Spleen (tissue), 11 donors: ENCODE measurements around the gene TDRD3. TPM values are rescaled to one million over a fixed set of nuclear protein-coding genes. Genes with fewer than 3 reads are reported as not detected.
"Not testable (repeated sequence)": the region's sequence is repeated elsewhere in the genome, so short reads cannot be mapped to it uniquely, and the experiment has no call there.

Experiments
- DNase-seq: peaks from one replicate; pipeline ENCODE4 v3.0.0-alpha.2; 2020
- H3K27ac ChIP-seq, 8 donors: fragments of 200-600 bp; sonication (generic) in 7 of 8; 1 replicate in 4 of 8; 2 replicates in 4 of 8; pipeline versions ENCODE4 v1.5.0 to v1.8.0; 2016 to 2021; ENCODE audit warnings: inconsistent platforms in 4 of 8, mild to moderate bottlenecking in 4 of 8, moderate library complexity in 1 of 8
- H3K27me3 ChIP-seq, 7 donors: fragments of 200-600 bp; sonication (generic) in 6 of 7; replicated peaks in 1 of 7; 1 replicate in 4 of 7; 2 replicates in 3 of 7; pipeline versions ENCODE4 v1.5.0 to v1.8.0; 2016 to 2021; ENCODE audit warnings: inconsistent platforms in 3 of 7, mild to moderate bottlenecking in 1 of 7
- H3K36me3 ChIP-seq, 6 donors: fragments of 200-600 bp; sonication (generic) in 5 of 6; 1 replicate in 4 of 6; 2 replicates in 2 of 6; pipeline versions ENCODE4 v1.5.0 to v1.8.0; 2016 to 2021; ENCODE audit warnings: inconsistent platforms in 2 of 6
- H3K4me1 ChIP-seq, 6 donors: fragments of 200-600 bp; sonication (generic) in 5 of 6; 1 replicate in 3 of 6; 2 replicates in 3 of 6; pipeline versions ENCODE4 v1.5.0 to v1.8.0; 2016 to 2021; ENCODE audit warnings: inconsistent platforms in 3 of 6
- H3K4me3 ChIP-seq, 8 donors: fragments of 200-600 bp; sonication (generic) in 7 of 8; 1 replicate in 4 of 8; 2 replicates in 4 of 8; pipeline versions ENCODE4 v1.5.0 to v1.8.0; 2016 to 2021; ENCODE audit warnings: inconsistent platforms in 4 of 8, mild to moderate bottlenecking in 4 of 8, moderate library complexity in 2 of 8
- H3K9me3 ChIP-seq, 8 donors: fragments of 200-600 bp; sonication (generic) in 7 of 8; 1 replicate in 4 of 8; 2 replicates in 4 of 8; pipeline versions ENCODE4 v1.5.0 to v1.8.0; 2016 to 2021; ENCODE audit warnings: inconsistent platforms in 4 of 8
- POLR2A ChIP-seq, 3 donors: fragments of 450-650 bp; IDR thresholded peaks; one replicate each; pipeline ENCODE4 v1.5.1; 2017; ENCODE audit warnings: antibody characterized with exemption in 3 of 3, mild to moderate bottlenecking in 1 of 3
- POLR2AphosphoS5 ChIP-seq, 3 donors: sonication (generic); formaldehyde crosslinking; IDR thresholded peaks; one replicate each; pipeline ENCODE4 v1.5.1; 2017; ENCODE audit warnings: antibody characterized with exemption in 3 of 3
- WGBS, 5 donors: extraction: QIAGEN DNeasy Blood & Tissue Kit in 3 of 5; methylation state at CpG; one replicate each; pipeline versions ENCODE4 v1.1.5 to v1.1.7; 2013 to 2018; 5-methylcytosine and 5-hydroxymethylcytosine counted together
- intact Hi-C: fragments of 100-400 bp; cut with DNase I; formaldehyde crosslinking; loops from one replicate; pipeline ENCODE4 v1.15.0; 2023; ENCODE audit warnings: low total_unique reads
- polyA plus RNA-seq, 3 donors: library from polyadenylated mRNA; stranded (reverse); fragments of 200-250 nt; gene quantifications; one replicate each; pipeline ENCODE4 v1.2.1, GENCODE V29; 2013
- total RNA-seq, 7 donors: library from RNA; depleted of rRNA in 3 of 7; stranded (reverse); fragments of >200 nt in 3 of 7; fragmentation: NEBNext Ultra II Directional in 4 of 7; extraction: Animal tissue kit (Norgen Biotek cat#: 25700) in 4 of 7; gene quantifications; one replicate each; pipeline versions ENCODE4 v1.1.0 to v1.2.1, GENCODE V29; 2016 to 2021
- TF ChIP-seq, protein P1 (sequence below), 11 experiments: fragments of 200-600 bp in 7 of 11; fragments of 450-650 bp in 4 of 11; sonication (generic) in 4 of 11; IDR thresholded peaks in 8 of 11; conservative IDR thresholded peaks in 3 of 11; 1 replicate in 7 of 11; 2 replicates in 4 of 11; pipeline versions ENCODE4 v1.4.0 to v1.8.0; 2016 to 2021; ENCODE audit warnings: antibody characterized with exemption in 11 of 11, inconsistent platforms in 4 of 11, mild to moderate bottlenecking in 1 of 11
- donor health status: healthy with polysubstance abuse.
- donor health status: DM: no; HTN: no; CAD: no; lungs with moderate emphysema.
- donor health status: DM: no; HTN: no; CAD: no.
- donor health status: Bipolar disorder and iron deficiency.
- donor health status: healthy.
- donor health status: DM: no; HTN: no; CAD: no.
- donor health status: DM: yes; HTN: yes; CAD: no.

TDRD3 gene
- total and polyA plus RNA-seq, 10 donors = 9.5 to 36.4 (median 23.1) TPM

DNA sequence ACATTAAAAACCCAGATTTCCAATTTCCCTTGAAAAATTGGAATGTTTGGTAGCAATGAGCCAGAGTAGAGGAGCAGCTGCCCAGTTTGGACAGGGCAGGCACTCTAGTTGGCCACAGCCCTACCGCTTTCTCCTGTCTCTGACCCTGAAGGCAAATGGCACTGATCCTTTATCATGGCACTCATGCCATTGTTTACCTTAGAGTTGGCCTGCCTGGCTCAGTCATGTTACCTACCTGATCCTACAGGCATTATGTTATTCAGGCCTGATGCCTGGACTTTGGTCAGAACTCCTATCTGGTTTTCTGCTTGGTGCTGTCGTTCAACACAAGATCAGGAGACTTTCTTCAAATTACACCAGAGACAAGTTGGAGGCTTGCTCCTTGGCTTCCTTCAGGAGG, 24.9 kb upstream of the TDRD3 start:
- WGBS, 5 donors = 83 to 98% (median 92%) methylated on average over 2 of the region's 2 CpGs
- TF ChIP-seq POLR2AphosphoS5 (IDR thresholded peaks at IDR 0.05) = no peak
- no peak for TF ChIP-seq POLR2A (IDR thresholded peaks at IDR 0.05)
- TF ChIP-seq, protein P1, sequence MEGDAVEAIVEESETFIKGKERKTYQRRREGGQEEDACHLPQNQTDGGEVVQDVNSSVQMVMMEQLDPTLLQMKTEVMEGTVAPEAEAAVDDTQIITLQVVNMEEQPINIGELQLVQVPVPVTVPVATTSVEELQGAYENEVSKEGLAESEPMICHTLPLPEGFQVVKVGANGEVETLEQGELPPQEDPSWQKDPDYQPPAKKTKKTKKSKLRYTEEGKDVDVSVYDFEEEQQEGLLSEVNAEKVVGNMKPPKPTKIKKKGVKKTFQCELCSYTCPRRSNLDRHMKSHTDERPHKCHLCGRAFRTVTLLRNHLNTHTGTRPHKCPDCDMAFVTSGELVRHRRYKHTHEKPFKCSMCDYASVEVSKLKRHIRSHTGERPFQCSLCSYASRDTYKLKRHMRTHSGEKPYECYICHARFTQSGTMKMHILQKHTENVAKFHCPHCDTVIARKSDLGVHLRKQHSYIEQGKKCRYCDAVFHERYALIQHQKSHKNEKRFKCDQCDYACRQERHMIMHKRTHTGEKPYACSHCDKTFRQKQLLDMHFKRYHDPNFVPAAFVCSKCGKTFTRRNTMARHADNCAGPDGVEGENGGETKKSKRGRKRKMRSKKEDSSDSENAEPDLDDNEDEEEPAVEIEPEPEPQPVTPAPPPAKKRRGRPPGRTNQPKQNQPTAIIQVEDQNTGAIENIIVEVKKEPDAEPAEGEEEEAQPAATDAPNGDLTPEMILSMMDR (IDR thresholded peaks at IDR 0.05 in 8 of 11, conservative IDR thresholded peaks at IDR 0.05 in 3 of 11) = no peak

DNA sequence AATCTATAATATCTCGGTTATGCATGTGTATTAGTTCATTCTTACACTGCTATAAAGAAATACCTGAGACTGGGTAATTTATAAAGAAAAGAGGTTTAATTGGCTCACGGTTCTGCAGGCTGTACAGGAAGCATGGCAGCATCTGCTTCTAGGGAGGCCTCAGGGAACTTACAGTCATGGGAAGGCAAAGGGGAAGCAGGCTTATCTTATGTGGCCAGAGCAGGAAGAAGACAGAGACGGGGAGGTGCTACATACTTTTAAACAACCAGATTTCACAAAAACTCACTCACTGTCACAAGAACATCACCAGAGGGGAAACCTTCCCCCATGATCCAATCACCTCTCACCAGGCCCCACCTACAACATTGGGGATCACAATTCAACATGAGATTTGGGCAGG, 17.7 kb upstream of the TDRD3 start:
- H3K27me3 ChIP-seq, H3K27ac ChIP-seq, intact Hi-C loops, H3K36me3 ChIP-seq, H3K9me3 ChIP-seq, H3K4me1 ChIP-seq, H3K4me3 ChIP-seq, DNase-seq: not testable (repeated sequence)
- WGBS, 5 donors = 52 to 72% (median 61%) methylated on average over 3 of the region's 3 CpGs

More for the DNA sequence above, 24.9 kb upstream of the TDRD3 start:
- Histone ChIP-seq H3K36me3 (no peaks in the 10 kb centered on the region), H3K9me3 (no peaks in the 10 kb centered on the region), H3K27me3 (no peaks in the 10 kb centered on the region), H3K4me3 (no peak overlapping the region), H3K4me1 (no peaks in the 10 kb centered on the region), H3K27ac (no peak overlapping the region)
- no peak for DNase-seq
- intact Hi-C loops = no loop called here

DNA sequence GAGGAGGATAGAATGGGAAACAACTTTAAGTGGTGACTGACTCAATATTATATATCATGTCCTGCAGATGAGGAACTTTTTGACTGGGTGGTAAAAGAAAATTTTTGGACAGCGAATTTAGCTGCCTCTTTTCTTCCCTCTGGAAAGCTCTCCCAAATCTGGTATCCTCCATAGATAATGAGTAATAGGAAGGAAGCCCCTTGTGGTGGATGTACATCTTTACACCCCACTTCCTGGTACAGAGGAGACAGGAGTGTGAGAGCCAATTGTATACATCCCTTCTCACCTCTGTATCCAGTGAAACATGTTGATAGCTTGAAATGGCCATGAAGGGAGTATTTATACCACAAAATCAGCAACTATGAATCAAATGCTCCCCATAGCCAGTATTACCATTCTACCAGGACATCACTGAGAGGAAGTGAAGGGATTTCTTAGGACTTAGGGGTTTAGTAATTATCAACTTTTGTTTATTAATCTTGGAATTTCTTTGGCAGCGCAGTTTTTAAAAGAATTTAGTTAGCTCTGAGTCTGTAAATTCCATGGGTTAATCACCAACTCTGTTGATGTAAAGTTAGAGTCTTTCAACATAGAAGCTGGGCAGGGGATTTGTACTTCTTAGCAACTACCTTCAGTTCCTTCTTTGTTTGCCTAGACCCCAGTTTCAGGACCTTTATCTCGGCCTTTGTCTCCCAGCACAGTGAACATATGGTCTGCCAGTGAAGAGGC, 17.0 kb upstream of the TDRD3 start:
- Histone ChIP-seq H3K4me3 (no peak overlapping the region), H3K27ac (no peak overlapping the region), H3K27me3 (no peaks in the 10 kb centered on the region), H3K9me3 (no peaks in the 10 kb centered on the region), H3K36me3 (no peaks in the 10 kb centered on the region), H3K4me1 (peaks cover 0 to 6% (median 0%) of the 10 kb centered on the region in 6 donors)
- intact Hi-C loops = loop anchor here (10.0 kb wide), 1 partner anchor 215 kb away; the partner anchor contains the start of gene DIAPH3
- TF ChIP-seq POLR2A (IDR thresholded peaks at IDR 0.05) = no peak
- TF ChIP-seq, protein P1 (IDR thresholded peaks at IDR 0.05 in 8 of 11, conservative IDR thresholded peaks at IDR 0.05 in 3 of 11) = no peak
- TF ChIP-seq POLR2AphosphoS5 (IDR thresholded peaks at IDR 0.05) = no peak
- DNase-seq = no peak
- WGBS, 5 donors = 81 to 98% (median 91%) methylated on average over 3 of the region's 3 CpGs

DNA sequence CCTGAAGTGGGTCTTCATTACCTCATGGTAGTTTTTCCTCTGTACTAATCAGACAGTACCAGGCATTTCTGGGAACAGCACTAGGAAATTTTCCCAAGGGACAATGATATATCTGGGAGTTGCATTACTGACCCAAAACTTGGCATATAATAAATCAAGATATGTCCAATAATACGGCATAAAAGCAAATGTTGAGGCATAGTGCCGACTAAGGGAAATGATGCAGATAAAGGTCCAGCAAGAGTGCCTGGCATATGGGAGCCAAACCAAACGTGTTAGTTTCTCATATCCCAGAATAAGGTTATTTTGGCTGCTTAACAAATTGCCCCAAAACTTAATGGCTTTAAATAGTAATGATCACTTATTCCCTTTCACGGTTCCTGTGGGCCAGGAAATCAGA, 12.1 kb upstream of the TDRD3 start:
- WGBS, 5 donors = 76 to 89% (median 82%) methylated on average over 4 of the region's 4 CpGs
- Histone ChIP-seq H3K36me3 (no peaks in the 10 kb centered on the region), H3K27me3 (no peaks in the 10 kb centered on the region), H3K9me3 (no peaks in the 10 kb centered on the region), H3K27ac (no peak overlapping the region), H3K4me1 (peaks cover 0 to 6% (median 0%) of the 10 kb centered on the region in 6 donors), H3K4me3 (no peak overlapping the region)
- intact Hi-C loops = loop anchor here (10.0 kb wide), 1 partner anchor 220 kb away; the partner anchor contains the start of gene DIAPH3
- TF ChIP-seq POLR2A (IDR thresholded peaks at IDR 0.05) = no peak
- no peak for TF ChIP-seq POLR2AphosphoS5 (IDR thresholded peaks at IDR 0.05)
- TF ChIP-seq, protein P1 (IDR thresholded peaks at IDR 0.05 in 8 of 11, conservative IDR thresholded peaks at IDR 0.05 in 3 of 11) = no peak
- no peak for DNase-seq
